OCI-LY3 (cell line): Measurements from ENCODE around the gene LILRB4.

ENCODE experiments used
- H2AFZ ChIP-seq: fragments of 200-600, 300-600 bp; shearing (Covaris generic); 2 replicates; pipeline ENCODE4 v1.6.0; 2014; ENCODE audit warnings: antibody characterized with exemption, low read depth, low read length
- H3K27ac ChIP-seq: fragments of 200-600, 300-600 bp; sonication (generic); 2 replicates; pipeline ENCODE4 v1.5.1; 2014; ENCODE audit warnings: mild to moderate bottlenecking, low read length, moderate library complexity, mixed read lengths
- H3K27me3 ChIP-seq: fragments of 200-600, 300-600 bp; sonication (generic); 2 replicates; pipeline ENCODE4 v1.6.1; 2014; ENCODE audit warnings: low read depth, low read length, mixed read lengths
- H3K36me3 ChIP-seq: fragments of 200-600, 300-600 bp; sonication (generic); replicated peaks from 2 replicates; pipeline ENCODE3; 2014; ENCODE audit warnings: low read depth, low read length, mixed read lengths
- H3K4me1 ChIP-seq: fragments of 300-600, 200-600 bp; sonication (generic); 2 replicates; pipeline ENCODE4 v1.6.1; 2014; ENCODE audit warnings: low read length, mixed read lengths
- H3K4me2 ChIP-seq: fragments of 200-600, 300-600 bp; sonication (generic); 2 replicates; pipeline ENCODE4 v1.6.1; 2014; ENCODE audit warnings: low read length, mixed read lengths
- H3K4me3 ChIP-seq: fragments of 300-600, 200-600 bp; sonication (generic); 2 replicates; pipeline ENCODE4 v1.5.1; 2014; ENCODE audit warnings: antibody characterized with exemption, mild to moderate bottlenecking, low read length, moderate library complexity
- H3K79me2 ChIP-seq: fragments of 300-600, 200-600 bp; shearing (Covaris generic); 2 replicates; pipeline ENCODE4 v1.6.1; 2014; ENCODE audit warnings: mild to moderate bottlenecking, low read length, mixed read lengths
- H3K9ac ChIP-seq: fragments of 300-600, 200-600 bp; shearing (Covaris generic); 2 replicates; pipeline ENCODE4 v1.6.0; 2014; ENCODE audit warnings: mild to moderate bottlenecking, low read length, moderate library complexity
- H3K9me3 ChIP-seq: fragments of 200-600, 300-600 bp; shearing (Covaris generic); 2 replicates; pipeline ENCODE4 v1.6.1; 2014; ENCODE audit warnings: low read length, mixed read lengths; ENCODE audit not compliant: insufficient read depth
- H4K20me1 ChIP-seq: fragments of 200-600, 300-600 bp; sonication (generic); 2 replicates; pipeline ENCODE4 v1.6.1; 2016; ENCODE audit warnings: low read length, mixed read lengths; ENCODE audit not compliant: insufficient read depth
- CTCF ChIP-seq: fragments of 200-600, 300-600 bp; sonication (generic); IDR thresholded peaks from 2 replicates; pipeline ENCODE4 v1.5.1; 2014; ENCODE audit warnings: antibody characterized with exemption, low read length, low read depth
- EZH2phosphoT487 ChIP-seq: fragments of 200-600 bp; shearing (Covaris generic); IDR thresholded peaks from 2 replicates; pipeline ENCODE4 v1.6.1; 2018; ENCODE audit warnings: antibody characterized with exemption, mixed run types, low read depth

LILRB4 gene

GRCh38 chr19:54665530-54665929 lies 2.7 kb downstream of the LILRB4 start:
- no peak overlapping the region for H3K4me2 ChIP-seq

GRCh38 chr19:54667217-54667616 lies 4.4 kb downstream of the LILRB4 start:
- no peak overlapping the region for H3K27ac ChIP-seq
- H3K27me3 ChIP-seq = peaks cover 22% of the 10 kb centered on the region
- H3K4me2 ChIP-seq = no peak overlapping the region

More at GRCh38 chr19:54665530-54665929, 2.7 kb downstream of the LILRB4 start:
- Histone ChIP-seq H2AFZ (no peak overlapping the region), H3K27ac (no peak overlapping the region), H3K9ac (no peak overlapping the region), H3K9me3 (no peaks in the 10 kb centered on the region), H3K27me3 (peaks cover 10% of the 10 kb centered on the region; the same call in 1 of the 2 replicates), H3K79me2 (no peaks in the 10 kb centered on the region), H3K4me3 (no peak overlapping the region), H3K36me3 (peaks cover 37% of the 10 kb centered on the region), H4K20me1 (no peaks in the 10 kb centered on the region), H3K4me1 (peaks cover 26% of the 10 kb centered on the region)
- no peak for TF ChIP-seq EZH2phosphoT487
- no peak for TF ChIP-seq CTCF

GRCh38 chr19:54668353-54668752 lies 5.6 kb downstream of the LILRB4 start:
- H3K27me3 ChIP-seq = peaks cover 22% of the 10 kb centered on the region
- no peak overlapping the region for H3K4me3 ChIP-seq
- H3K36me3 ChIP-seq = peaks cover 37% of the 10 kb centered on the region
- H3K79me2 ChIP-seq = no peaks in the 10 kb centered on the region
- no peak overlapping the region for H3K27ac ChIP-seq
- no peaks in the 10 kb centered on the region for H4K20me1 ChIP-seq
- no peak for TF ChIP-seq EZH2phosphoT487
- no peak for TF ChIP-seq CTCF
- no peak overlapping the region for H3K4me2 ChIP-seq
- H3K9me3 ChIP-seq = no peaks in the 10 kb centered on the region
- no peak overlapping the region for H2AFZ ChIP-seq
- peaks cover 5% of the 10 kb centered on the region for H3K4me1 ChIP-seq
- H3K9ac ChIP-seq = no peak overlapping the region

More at GRCh38 chr19:54667217-54667616, 4.4 kb downstream of the LILRB4 start:
- H3K9me3 ChIP-seq = no peaks in the 10 kb centered on the region
- TF ChIP-seq EZH2phosphoT487 (no peak), CTCF (no peak)
- peaks cover 9% of the 10 kb centered on the region for H3K4me1 ChIP-seq
- H3K4me3 ChIP-seq = no peak overlapping the region
- no peaks in the 10 kb centered on the region for H4K20me1 ChIP-seq
- no peak overlapping the region for H2AFZ ChIP-seq
- H3K79me2 ChIP-seq = no peaks in the 10 kb centered on the region
- no peak overlapping the region for H3K9ac ChIP-seq
- peaks cover 37% of the 10 kb centered on the region for H3K36me3 ChIP-seq

GRCh38 chr19:54670576-54671357 lies 8.0 kb downstream of the LILRB4 start:
- no peaks in the 10 kb centered on the region for H3K9me3 ChIP-seq
- peaks cover 21% of the 10 kb centered on the region for H3K36me3 ChIP-seq
- no peak overlapping the region for H3K4me3 ChIP-seq
- H3K9ac ChIP-seq = no peak overlapping the region
- peaks cover 22% of the 10 kb centered on the region for H3K27me3 ChIP-seq
- H3K4me2 ChIP-seq = no peak overlapping the region
- TF ChIP-seq EZH2phosphoT487 (no peak), CTCF (no peak)
- H3K27ac ChIP-seq = no peak overlapping the region
- no peaks in the 10 kb centered on the region for H3K4me1 ChIP-seq
- H2AFZ ChIP-seq = no peak overlapping the region
- no peaks in the 10 kb centered on the region for H3K79me2 ChIP-seq
- no peaks in the 10 kb centered on the region for H4K20me1 ChIP-seq
